ENCODE data around the gene AKAP13.

Gene AKAP13

DNA sequence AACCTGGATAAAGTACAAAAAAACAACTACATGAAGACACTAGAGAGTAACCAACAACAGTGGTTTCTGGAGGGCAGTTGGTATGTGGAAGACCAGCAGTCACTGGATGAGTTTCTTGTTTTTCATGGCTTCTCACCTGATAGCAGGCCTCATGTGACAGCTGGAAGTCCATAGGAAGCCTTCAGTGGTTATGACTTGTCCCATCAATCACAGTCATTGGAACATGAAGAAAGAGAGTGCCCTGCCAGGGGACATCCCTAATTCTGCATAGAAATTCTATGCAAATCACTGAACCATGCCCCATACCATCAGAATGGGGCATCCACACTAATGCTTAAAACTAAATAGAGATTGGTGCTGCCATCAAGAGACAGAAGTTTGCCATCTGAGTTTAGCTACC is 81.6 kb downstream of the AKAP13 start:
- Histone ChIP-seq H3K36me3 (ENCODE audit: control insufficient read depth in 2 of 2, insufficient read depth in 1 of 2, low read length in 2 of 2) (no peaks in the 10 kb centered on the region), H3K27ac (ENCODE audit: extremely low read depth, low read depth, low read length) (no peak overlapping the region), H3K4me1 (ENCODE audit: control insufficient read depth, insufficient read depth, low read length) (peaks cover 25% of the 10 kb centered on the region), H3K4me3 (ENCODE audit: low read depth, low read length) (no peak overlapping the region), H3K9me3 (ENCODE audit: control insufficient read depth, insufficient read depth, low read depth, low read length) (no peaks in the 10 kb centered on the region)
- TF ChIP-seq ZNF202 (tag by site-specific recombination; IDR thresholded peaks at IDR 0.05; ENCODE audit: borderline replicate concordance), result no peak
- TF ChIP-seq OSR2 (tag by site-specific recombination; IDR thresholded peaks at IDR 0.05), result no peak
- TF ChIP-seq, protein P1, sequence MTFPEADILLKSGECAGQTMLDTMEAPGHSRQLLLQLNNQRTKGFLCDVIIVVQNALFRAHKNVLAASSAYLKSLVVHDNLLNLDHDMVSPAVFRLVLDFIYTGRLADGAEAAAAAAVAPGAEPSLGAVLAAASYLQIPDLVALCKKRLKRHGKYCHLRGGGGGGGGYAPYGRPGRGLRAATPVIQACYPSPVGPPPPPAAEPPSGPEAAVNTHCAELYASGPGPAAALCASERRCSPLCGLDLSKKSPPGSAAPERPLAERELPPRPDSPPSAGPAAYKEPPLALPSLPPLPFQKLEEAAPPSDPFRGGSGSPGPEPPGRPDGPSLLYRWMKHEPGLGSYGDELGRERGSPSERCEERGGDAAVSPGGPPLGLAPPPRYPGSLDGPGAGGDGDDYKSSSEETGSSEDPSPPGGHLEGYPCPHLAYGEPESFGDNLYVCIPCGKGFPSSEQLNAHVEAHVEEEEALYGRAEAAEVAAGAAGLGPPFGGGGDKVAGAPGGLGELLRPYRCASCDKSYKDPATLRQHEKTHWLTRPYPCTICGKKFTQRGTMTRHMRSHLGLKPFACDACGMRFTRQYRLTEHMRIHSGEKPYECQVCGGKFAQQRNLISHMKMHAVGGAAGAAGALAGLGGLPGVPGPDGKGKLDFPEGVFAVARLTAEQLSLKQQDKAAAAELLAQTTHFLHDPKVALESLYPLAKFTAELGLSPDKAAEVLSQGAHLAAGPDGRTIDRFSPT (tag by site-specific recombination; IDR thresholded peaks at IDR 0.05), result no peak
- TF ChIP-seq, protein P2, sequence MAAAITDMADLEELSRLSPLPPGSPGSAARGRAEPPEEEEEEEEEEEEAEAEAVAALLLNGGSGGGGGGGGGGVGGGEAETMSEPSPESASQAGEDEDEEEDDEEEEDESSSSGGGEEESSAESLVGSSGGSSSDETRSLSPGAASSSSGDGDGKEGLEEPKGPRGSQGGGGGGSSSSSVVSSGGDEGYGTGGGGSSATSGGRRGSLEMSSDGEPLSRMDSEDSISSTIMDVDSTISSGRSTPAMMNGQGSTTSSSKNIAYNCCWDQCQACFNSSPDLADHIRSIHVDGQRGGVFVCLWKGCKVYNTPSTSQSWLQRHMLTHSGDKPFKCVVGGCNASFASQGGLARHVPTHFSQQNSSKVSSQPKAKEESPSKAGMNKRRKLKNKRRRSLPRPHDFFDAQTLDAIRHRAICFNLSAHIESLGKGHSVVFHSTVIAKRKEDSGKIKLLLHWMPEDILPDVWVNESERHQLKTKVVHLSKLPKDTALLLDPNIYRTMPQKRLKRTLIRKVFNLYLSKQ (tag by site-specific recombination; IDR thresholded peaks at IDR 0.05; ENCODE audit: borderline replicate concordance), result no peak
- no peak for TF ChIP-seq GLIS2 (tag by site-specific recombination; IDR thresholded peaks at IDR 0.05)
- no peak for TF ChIP-seq SALL2 (tag by site-specific recombination; IDR thresholded peaks at IDR 0.05; ENCODE audit: borderline replicate concordance)
- no peak for TF ChIP-seq TRIM28 (IDR thresholded peaks at IDR 0.05; ENCODE audit: borderline replicate concordance, low read length)
- TF ChIP-seq SCRT1 (tag by site-specific recombination; IDR thresholded peaks at IDR 0.05; ENCODE audit: borderline replicate concordance), result no peak
- ChIA-PET POLR2A (no interaction called here), CTCF (interaction anchor here (1.0 kb wide), 2 partner anchors 33 to 131 kb away, joined by 3 read pairs; no protein-coding TSS in a partner anchor)

DNA sequence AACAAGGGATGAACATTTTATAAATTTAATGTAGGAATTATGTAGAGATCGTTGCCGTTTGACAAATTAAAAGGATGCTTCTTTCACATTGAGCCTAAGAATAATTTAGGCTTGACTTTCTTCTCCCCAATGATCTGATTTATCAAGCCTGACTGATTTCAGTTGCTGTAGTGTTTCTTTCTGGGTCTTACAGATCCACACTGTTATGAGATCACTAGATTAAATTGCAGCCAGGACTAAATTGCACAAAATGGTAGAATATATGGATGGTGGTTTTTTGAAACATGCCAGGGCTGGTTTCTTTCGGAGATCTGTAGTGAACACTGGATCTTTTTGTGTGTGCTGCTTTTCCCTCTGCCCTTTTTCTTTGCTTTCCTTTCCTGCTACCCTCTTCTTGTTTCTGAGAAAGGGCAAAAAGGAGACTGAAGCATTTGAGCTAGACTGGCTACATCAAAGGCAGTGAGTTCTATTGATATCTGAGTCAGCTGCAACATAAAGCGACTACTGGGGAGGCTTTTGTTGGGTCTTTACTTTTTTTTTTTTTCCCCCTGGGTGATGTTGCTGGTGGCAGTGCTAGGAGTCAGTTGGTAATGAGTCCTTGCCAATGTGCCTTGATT is 83.0 kb downstream of the AKAP13 start:
- H3K4me3 ChIP-seq (ENCODE audit: low read depth, low read length), result no peak overlapping the region
- no peaks in the 10 kb centered on the region for H3K36me3 ChIP-seq (ENCODE audit: control insufficient read depth in 2 of 2, insufficient read depth in 1 of 2, low read length in 2 of 2)
- no peaks in the 10 kb centered on the region for H3K9me3 ChIP-seq (ENCODE audit: control insufficient read depth, insufficient read depth, low read depth, low read length)
- peaks cover 28% of the 10 kb centered on the region for H3K4me1 ChIP-seq (ENCODE audit: control insufficient read depth, insufficient read depth, low read length)
- POLR2A ChIA-PET, result no interaction called here
- H3K27ac ChIP-seq (ENCODE audit: extremely low read depth, low read depth, low read length), result 0 out of 2 replicates have a peak overlapping the region, but pooled peaks have one; percentile 12
- CTCF ChIA-PET, result interaction anchor here (0.6 to 1.3 kb wide), 5 partner anchors 20 to 892 kb away, joined by 3 to 5 read pairs (median 3); no protein-coding TSS in a partner anchor
- peak; percentile 28; the same call in 1 of the 2 replicates for TF ChIP-seq ZBTB17 (tag by site-specific recombination; IDR thresholded peaks at IDR 0.05)
- peak; percentile 35; the same call in 1 of the 2 replicates for TF ChIP-seq ZNF629 (tag by site-specific recombination; IDR thresholded peaks at IDR 0.05)
- no peak for TF ChIP-seq SP3 (tag by site-specific recombination; IDR thresholded peaks at IDR 0.05)

DNA sequence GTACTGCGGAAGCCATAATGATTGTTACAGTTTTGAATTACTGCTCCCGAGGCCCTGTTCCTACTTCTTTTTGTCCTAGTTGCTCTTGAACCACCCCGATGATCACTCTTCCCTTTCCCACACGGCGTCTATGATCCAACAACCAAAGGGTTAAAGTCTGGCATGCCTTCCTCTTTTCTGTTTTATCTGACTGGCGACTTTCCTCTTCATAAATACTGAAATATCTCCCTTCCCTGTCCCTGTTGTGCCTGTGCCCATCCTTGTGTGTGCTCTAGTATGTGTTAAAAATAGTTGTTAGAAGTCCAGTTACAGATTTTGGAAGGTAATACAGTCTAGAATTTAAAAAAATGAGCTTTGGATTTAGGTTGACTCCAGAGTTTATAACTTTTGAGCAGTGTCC is 83.6 kb downstream of the AKAP13 start:
- Histone ChIP-seq H3K27ac (ENCODE audit: extremely low read depth, low read depth, low read length) (0 out of 2 replicates have a peak overlapping the region, but pooled peaks have one; percentile 12), H3K36me3 (ENCODE audit: control insufficient read depth in 2 of 2, insufficient read depth in 1 of 2, low read length in 2 of 2) (no peaks in the 10 kb centered on the region), H3K9me3 (ENCODE audit: control insufficient read depth, insufficient read depth, low read depth, low read length) (no peaks in the 10 kb centered on the region), H3K4me3 (ENCODE audit: low read depth, low read length) (no peak overlapping the region), H3K4me1 (ENCODE audit: control insufficient read depth, insufficient read depth, low read length) (peaks cover 25% of the 10 kb centered on the region)
- POLR2A ChIA-PET, result interaction anchor here (0.5 kb wide), 1 partner anchor 14 kb away, joined by 4 read pairs; no protein-coding TSS in a partner anchor
- CTCF ChIA-PET, result interaction anchor here (0.6 to 1.3 kb wide), 8 partner anchors 19 to 893 kb away, joined by 3 to 5 read pairs (median 4); no protein-coding TSS in a partner anchor
- TF ChIP-seq ZNF174 (tag by site-specific recombination; IDR thresholded peaks at IDR 0.05) (no peak), ZNF394 (tag by site-specific recombination; IDR thresholded peaks at IDR 0.05; ENCODE audit: borderline replicate concordance) (no peak), KLF7 (tag by site-specific recombination; IDR thresholded peaks at IDR 0.05; ENCODE audit: borderline replicate concordance) (no peak), ZNF211 (tag by site-specific recombination; IDR thresholded peaks at IDR 0.05; ENCODE audit: low read depth) (no peak), BCL11B (tag by site-specific recombination; IDR thresholded peaks at IDR 0.05; ENCODE audit: low read depth) (no peak), ZNF433 (tag by site-specific recombination; IDR thresholded peaks at IDR 0.05; ENCODE audit: low read depth) (no peak), ZSCAN30 (tag by site-specific recombination; IDR thresholded peaks at IDR 0.05) (no peak), ZNF10 (tag by site-specific recombination; IDR thresholded peaks at IDR 0.05) (no peak), ZNF48 (tag by site-specific recombination; IDR thresholded peaks at IDR 0.05) (no peak), ZFP37 (tag by site-specific recombination; IDR thresholded peaks at IDR 0.05) (no peak), ZNF223 (tag by site-specific recombination; IDR thresholded peaks at IDR 0.05) (no peak), OSR2 (tag by site-specific recombination; IDR thresholded peaks at IDR 0.05) (no peak), KLF16 (tag by site-specific recombination; IDR thresholded peaks at IDR 0.05) (no peak)
- TF ChIP-seq, protein P3, sequence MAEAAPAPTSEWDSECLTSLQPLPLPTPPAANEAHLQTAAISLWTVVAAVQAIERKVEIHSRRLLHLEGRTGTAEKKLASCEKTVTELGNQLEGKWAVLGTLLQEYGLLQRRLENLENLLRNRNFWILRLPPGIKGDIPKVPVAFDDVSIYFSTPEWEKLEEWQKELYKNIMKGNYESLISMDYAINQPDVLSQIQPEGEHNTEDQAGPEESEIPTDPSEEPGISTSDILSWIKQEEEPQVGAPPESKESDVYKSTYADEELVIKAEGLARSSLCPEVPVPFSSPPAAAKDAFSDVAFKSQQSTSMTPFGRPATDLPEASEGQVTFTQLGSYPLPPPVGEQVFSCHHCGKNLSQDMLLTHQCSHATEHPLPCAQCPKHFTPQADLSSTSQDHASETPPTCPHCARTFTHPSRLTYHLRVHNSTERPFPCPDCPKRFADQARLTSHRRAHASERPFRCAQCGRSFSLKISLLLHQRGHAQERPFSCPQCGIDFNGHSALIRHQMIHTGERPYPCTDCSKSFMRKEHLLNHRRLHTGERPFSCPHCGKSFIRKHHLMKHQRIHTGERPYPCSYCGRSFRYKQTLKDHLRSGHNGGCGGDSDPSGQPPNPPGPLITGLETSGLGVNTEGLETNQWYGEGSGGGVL (tag by site-specific recombination; IDR thresholded peaks at IDR 0.05), result no peak
- TF ChIP-seq, protein P4, sequence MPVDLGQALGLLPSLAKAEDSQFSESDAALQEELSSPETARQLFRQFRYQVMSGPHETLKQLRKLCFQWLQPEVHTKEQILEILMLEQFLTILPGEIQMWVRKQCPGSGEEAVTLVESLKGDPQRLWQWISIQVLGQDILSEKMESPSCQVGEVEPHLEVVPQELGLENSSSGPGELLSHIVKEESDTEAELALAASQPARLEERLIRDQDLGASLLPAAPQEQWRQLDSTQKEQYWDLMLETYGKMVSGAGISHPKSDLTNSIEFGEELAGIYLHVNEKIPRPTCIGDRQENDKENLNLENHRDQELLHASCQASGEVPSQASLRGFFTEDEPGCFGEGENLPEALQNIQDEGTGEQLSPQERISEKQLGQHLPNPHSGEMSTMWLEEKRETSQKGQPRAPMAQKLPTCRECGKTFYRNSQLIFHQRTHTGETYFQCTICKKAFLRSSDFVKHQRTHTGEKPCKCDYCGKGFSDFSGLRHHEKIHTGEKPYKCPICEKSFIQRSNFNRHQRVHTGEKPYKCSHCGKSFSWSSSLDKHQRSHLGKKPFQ (tag by site-specific recombination; IDR thresholded peaks at IDR 0.05), result no peak

All from HEK293 (cell line).